H1 (cell line): ENCODE results near the gene MED23. TPM values are rescaled to one million over a fixed set of nuclear protein-coding genes. Genes with fewer than 3 reads are reported as not detected.

Experiments
- ATF3 ChIP-seq: IDR thresholded peaks from 2 replicates; pipeline ENCODE4 v1.6.1; 2011; ENCODE audit warnings: low read depth, mild to moderate bottlenecking, low read length; ENCODE audit not compliant: insufficient read depth
- SP1 ChIP-seq: IDR thresholded peaks from 2 replicates; pipeline ENCODE4 v1.6.1; 2011; ENCODE audit warnings: low read depth, low read length
- polyA plus RNA-seq, 7 experiments: library from polyadenylated mRNA; depleted of rRNA in 3 of 7; stranded (reverse) in 5 of 7; unstranded in 2 of 7; fragments of >200 nt in 5 of 7; fragments of 200-250 nt in 2 of 7; gene quantifications; 1 replicate in 5 of 7; 2 replicates in 1 of 7; 4 replicates in 1 of 7; pipeline versions ENCODE4 v1.2.1 to v1.2.3, GENCODE V29; 2011 to 2013; ENCODE audit warnings: missing spikeins in 2 of 7, mixed read lengths in 2 of 7
- total RNA-seq: library from RNA; stranded (reverse); fragmentation: NEBNext Ultra II Directional; extraction: Animal tissue kit (Norgen Biotek cat#: 25700); gene quantifications from 2 replicates; pipeline ENCODE4 v1.2.1, GENCODE V29; 2021

The MED23 gene
- total and polyA plus RNA-seq, 2 of the 8 experiments (the other 6 are each of a cell fraction or from before 2014, with no cell fraction given) = 10.5 to 13.0 TPM

DNA sequence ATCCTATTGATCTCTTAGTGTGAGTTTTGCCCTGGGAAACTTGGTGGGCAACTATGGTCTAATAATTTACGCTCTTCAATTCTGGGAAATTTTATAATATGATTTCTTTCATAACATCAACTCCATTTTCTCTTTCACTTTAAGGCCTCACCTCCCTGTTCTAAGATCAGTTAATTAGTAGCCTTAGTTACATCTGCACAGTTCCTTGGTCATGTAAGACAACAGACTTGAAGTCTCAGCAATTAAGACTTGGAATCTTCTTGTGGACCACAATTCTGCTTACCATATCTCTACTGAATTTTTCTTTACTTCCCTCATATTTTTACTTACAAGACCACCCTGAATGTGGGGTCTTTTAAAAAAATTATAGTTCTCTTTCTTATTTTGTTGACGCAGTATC is 17.8 kb upstream of the MED23 start (continued):
- TF ChIP-seq SP1 (no peak), ATF3 (no peak)
